Stimulated activated CD4-positive, alpha-beta T cell treated with anti-CD3 and anti-CD28 coated beads, Interleukin-12 subunit alpha, Interleukin-12 subunit beta, amount 100 ng/mL, for 48 hours (primary cell): ENCODE results near the gene WAS.
"Not testable (repeated sequence)": the region's sequence is repeated elsewhere in the genome, so short reads cannot be mapped to it uniquely, and the experiment has no call there.

ENCODE experiments used
- DNase-seq, 3 donors: peaks; one replicate each; pipeline ENCODE4 v3.0.0-alpha.2; 2020; ENCODE audit warnings: low read depth in 2 of 3, low spot score in 1 of 3

WAS gene

DNA sequence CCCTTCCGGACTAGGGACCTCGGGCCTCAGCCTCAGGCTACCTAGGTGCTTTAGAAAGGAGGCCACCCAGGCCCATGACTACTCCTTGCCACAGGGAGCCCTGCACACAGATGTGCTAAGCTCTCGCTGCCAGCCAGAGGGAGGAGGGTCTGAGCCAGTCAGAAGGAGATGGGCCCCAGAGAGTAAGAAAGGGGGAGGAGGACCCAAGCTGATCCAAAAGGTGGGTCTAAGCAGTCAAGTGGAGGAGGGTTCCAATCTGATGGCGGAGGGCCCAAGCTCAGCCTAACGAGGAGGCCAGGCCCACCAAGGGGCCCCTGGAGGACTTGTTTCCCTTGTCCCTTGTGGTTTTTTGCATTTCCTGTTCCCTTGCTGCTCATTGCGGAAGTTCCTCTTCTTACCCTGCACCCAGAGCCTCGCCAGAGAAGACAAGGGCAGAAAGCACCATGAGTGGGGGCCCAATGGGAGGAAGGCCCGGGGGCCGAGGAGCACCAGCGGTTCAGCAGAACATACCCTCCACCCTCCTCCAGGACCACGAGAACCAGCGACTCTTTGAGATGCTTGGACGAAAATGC, at the start of gene WAS:
Gene WAS (plus strand): TSS at position 389 of the 572 bp plus-strand sequence. CDS start 55 bp downstream, at position 444.
- peak; percentile 15 to 40 (median 16) for DNase-seq

GRCh38 chrX:48636301-48636700, 47.3 kb upstream of the WAS start:
- DNase-seq = no peak

GRCh38 chrX:48636776-48637175, 46.8 kb upstream of the WAS start:
- no peak for DNase-seq

- DNase-seq = no peak
Observed at GRCh38 chrX:48645669-48646068, 37.9 kb upstream of the WAS start.

DNA sequence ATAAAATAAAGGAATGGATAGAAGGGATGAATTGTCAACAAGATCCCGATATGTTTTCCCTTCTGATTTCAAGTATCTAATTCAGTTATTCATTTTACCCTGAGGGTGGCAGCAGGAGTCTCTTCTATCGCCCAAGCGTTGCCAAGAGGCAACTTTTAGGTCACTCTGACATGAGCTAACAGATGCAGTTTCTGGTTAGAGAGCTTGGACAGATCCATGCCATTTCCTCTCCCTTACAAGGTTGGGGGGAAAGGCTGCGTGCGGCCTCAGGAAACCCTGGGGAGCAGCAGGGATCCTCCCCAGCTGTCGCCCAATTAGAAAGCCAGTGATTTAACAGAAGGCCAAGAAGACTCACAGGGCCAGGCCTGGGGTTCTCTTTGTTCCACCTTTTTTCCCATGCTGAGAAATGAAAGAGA, 35.3 kb upstream of the WAS start:
- DNase-seq = no peak

GRCh38 chrX:48649102-48649501, 34.5 kb upstream of the WAS start:
- no peak for DNase-seq

DNA sequence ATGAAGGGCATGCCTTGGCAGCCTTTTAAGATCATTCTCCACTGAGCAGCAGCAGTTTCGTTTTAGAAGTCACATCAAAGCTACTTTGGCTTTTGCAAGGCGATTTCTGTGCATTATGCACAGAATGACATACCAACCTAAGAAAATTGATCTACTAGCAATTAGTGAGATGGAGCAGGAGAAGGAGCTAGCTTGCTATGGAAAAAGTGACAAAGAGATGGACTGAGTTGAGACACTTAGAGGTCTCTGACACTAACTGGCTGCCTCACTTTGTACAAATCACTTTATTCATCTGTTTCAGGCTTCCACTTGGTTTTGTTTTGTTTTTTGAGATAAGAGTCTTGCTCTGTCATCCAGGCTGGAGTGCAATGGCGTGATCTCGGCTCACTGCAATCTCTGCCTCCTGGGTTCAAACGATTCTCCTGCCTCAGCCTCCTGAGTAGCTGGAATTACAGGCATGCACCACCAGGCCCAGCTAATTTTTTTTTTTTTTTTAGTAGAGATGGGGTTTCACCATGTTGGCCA, 31.5 kb upstream of the WAS start:
- DNase-seq = not testable (repeated sequence)

- DNase-seq = not testable (repeated sequence)
Observed at GRCh38 chrX:48654746-48655145, 28.9 kb upstream of the WAS start.

DNA sequence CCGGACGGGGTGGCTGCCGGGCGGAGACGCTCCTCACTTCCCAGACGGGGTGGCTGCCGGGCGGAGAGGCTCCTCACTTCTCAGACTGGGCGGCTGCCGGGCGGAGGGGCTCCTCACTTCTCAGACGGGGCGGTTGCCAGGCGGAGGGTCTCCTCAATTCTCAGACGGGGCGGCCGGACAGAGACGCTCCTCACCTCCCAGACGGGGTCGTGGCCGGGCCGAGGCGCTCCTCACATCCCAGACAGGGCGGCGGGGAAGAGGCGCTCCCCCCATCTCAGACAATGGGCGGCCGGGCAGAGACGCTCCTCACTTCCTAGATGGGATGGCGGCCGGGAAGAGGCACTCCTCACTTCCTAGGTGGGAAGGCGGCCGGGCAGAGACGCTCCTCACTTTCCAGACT, 23.9 kb upstream of the WAS start:
- not testable (repeated sequence) for DNase-seq

- no peak for DNase-seq
Observed at GRCh38 chrX:48663241-48663640, 20.4 kb upstream of the WAS start.

- no peak for DNase-seq
Observed at GRCh38 chrX:48664156-48664555, 19.4 kb upstream of the WAS start.

GRCh38 chrX:48665991-48666390, 17.6 kb upstream of the WAS start:
- no peak for DNase-seq

GRCh38 chrX:48666649-48667048, 16.9 kb upstream of the WAS start:
- no peak for DNase-seq

DNA sequence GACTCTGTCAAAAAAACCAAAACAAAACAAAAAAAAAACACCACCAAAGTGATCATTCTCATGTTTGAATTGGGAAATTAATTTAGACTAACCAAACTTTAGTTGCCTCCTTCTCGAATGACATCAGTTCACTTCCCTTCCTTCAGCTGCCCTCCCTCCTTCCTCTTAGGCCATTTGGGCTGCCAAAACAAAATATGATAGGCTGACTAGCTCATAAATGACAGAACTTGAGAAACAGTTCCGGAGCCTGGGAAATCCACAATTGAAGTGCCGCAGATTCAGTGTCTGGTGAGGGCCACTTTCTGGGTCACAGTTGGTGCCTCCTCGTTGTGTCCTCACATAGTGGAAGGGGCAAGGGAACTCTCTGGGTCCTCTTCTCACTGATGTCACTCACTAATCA, 16.1 kb upstream of the WAS start:
- DNase-seq = no peak

DNA sequence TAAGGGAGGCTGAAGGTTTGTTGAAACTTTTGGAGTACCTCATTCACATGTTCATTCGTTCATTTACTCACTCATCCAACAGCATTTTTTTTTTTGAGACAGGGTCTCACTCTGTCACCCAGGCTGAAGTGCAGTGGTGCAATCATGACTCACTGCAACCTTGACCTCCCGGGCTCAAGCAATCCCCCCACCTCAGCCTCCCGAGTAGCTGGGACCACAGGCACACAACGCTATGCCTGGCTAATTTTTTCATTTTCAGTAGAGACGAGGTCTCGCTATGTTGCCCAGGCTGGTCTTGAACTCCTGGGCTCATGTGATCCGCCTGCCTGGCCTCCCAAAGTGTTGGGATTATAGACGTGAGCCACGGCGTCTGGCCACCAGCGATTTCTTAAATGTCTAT, 15.4 kb upstream of the WAS start:
- DNase-seq = not testable (repeated sequence)

- peak; percentile 71 to 86 (median 83) for DNase-seq
Observed at GRCh38 chrX:48676106-48676892, 7.3 kb upstream of the WAS start.

GRCh38 chrX:48676893-48677270, 6.7 kb upstream of the WAS start:
- DNase-seq = no peak

DNA sequence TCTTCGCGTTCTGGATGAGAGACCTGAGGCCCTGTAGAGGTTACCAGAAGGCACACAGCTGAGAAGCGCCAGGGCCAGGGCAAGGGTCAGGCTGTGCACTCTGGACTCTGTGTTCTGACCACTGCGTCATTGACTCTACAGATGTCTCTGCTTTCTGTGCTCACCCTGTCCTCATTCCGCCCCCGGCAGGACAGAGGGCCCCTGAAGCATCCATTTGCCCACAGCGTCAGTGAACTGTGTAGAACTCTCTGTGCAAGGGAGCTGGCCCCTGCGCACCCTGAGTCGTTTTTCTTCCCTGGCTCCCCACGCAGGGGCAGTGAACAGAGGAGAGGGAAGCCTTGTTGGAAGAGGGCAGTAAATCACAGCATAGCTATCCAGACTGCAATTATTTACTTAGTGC, 6.1 kb upstream of the WAS start:
- no peak for DNase-seq

- DNase-seq = peak in 1 of 3 donors; percentile 29
Observed at GRCh38 chrX:48680467-48680866, 3.1 kb upstream of the WAS start.

GRCh38 chrX:48680925-48681324, 2.7 kb upstream of the WAS start:
- not testable (repeated sequence) for DNase-seq

DNA sequence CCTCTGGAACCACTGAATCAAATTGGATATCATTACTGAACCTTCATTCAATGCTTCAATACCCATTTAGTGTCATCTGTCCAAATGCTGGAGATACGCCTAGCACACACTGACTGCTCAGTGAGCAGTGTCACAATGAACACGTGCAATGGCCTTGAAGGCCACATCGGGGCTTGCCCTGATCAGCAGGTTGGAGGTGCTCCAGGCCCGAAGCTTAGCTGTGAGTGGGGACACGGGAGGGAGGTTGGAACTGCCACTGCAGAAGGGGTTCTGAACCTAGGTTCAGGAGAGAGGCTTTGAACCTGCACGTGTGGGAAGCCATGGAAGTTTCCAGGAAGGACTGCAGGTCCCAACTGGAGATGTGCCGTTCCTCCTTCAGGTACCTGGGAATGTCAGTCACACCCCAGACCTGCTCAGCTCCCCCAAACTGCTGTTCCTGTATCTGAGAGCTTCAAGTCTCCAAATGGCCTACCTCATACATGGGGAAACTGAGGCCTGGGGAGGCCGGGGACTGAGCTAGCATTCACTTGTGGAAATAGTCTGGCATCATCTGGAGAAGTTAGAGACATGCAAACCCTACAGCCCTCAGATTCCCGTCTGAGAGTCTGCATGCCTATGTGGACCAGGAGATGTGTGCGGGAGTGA, 1.9 kb upstream of the WAS start:
- DNase-seq = no peak

- DNase-seq = not testable (repeated sequence)
Observed at GRCh38 chrX:48682795-48683194, 804 bp upstream of the WAS start.
